GM12801 (cell line): ENCODE measurements around the gene IGSF6.

ENCODE experiments used
- CTCF ChIP-seq: IDR thresholded peaks from one replicate; pipeline ENCODE4 v1.5.1; 2011; ENCODE audit warnings: control low read depth; ENCODE audit not compliant: insufficient read length; ENCODE audit errors: extremely low read depth

The IGSF6 gene

GRCh38 chr16:21647562-21648164, 4.7 kb downstream of the IGSF6 start:
- no peak for TF ChIP-seq CTCF

- TF ChIP-seq CTCF = no peak
Observed at GRCh38 chr16:21646721-21647561, 5.5 kb downstream of the IGSF6 start.

GRCh38 chr16:21646091-21646490, 6.3 kb downstream of the IGSF6 start:
- TF ChIP-seq CTCF = no peak

- no peak for TF ChIP-seq CTCF
Observed at GRCh38 chr16:21645261-21645721, 7.1 kb downstream of the IGSF6 start.

GRCh38 chr16:21644674-21645073, 7.7 kb downstream of the IGSF6 start:
- no peak for TF ChIP-seq CTCF

- no peak for TF ChIP-seq CTCF
Observed at GRCh38 chr16:21643785-21644184, 8.6 kb downstream of the IGSF6 start.

- no peak for TF ChIP-seq CTCF
Observed at GRCh38 chr16:21642861-21643260, 9.5 kb downstream of the IGSF6 start.
